Panc1 (cell line): Measurements from ENCODE around the gene HEBP2.

Experiments
- CTCF ChIP-seq: fragments of 450-650 bp; IDR thresholded peaks from 2 replicates; pipeline ENCODE4 v1.5.1; 2017; ENCODE audit warnings: mild to moderate bottlenecking
- POLR2AphosphoS5 ChIP-seq: IDR thresholded peaks from 2 replicates; pipeline ENCODE4 v1.6.1; 2012; ENCODE audit warnings: mild to moderate bottlenecking, low read depth, low read length, moderate library complexity
- REST ChIP-seq, 2 experiments: IDR thresholded peaks; 2 replicates each; pipeline ENCODE4 v1.6.1; 2011 to 2012; ENCODE audit warnings: low read depth in 2 of 2, control low read depth in 1 of 2, low read length in 1 of 2, mild to moderate bottlenecking in 1 of 2, moderate library complexity in 1 of 2; ENCODE audit not compliant: insufficient read depth in 1 of 2
- SIN3A ChIP-seq: IDR thresholded peaks from 2 replicates; pipeline ENCODE4 v1.6.1; 2012; ENCODE audit warnings: low read depth, mild to moderate bottlenecking, low read length, moderate library complexity, borderline replicate concordance; ENCODE audit not compliant: insufficient read depth
- TCF7L2 ChIP-seq: IDR thresholded peaks from 2 replicates; pipeline ENCODE4 v1.6.1; 2011; ENCODE audit warnings: mild to moderate bottlenecking, low read depth, low read length, inconsistent platforms

- TF ChIP-seq CTCF, result no peak
- TF ChIP-seq POLR2AphosphoS5, result no peak
- TF ChIP-seq TCF7L2, result no peak
- no peak for TF ChIP-seq REST (IDR thresholded peaks at IDR 0.05; ENCODE audit: insufficient read depth in 1 of 2, low read depth in 2 of 2, low read length in 1 of 2)
- TF ChIP-seq SIN3A, result no peak
These were observed 26.2 kb upstream of the HEBP2 start, which contains the start of gene SMIM28 for GRCh38 chr6:138377844-138378243.
